Erythroblast (primary cell): Measurements from ENCODE around the gene ZNF319.

Experiments
- GATA1 ChIP-seq: IDR thresholded peaks from 2 replicates; pipeline ENCODE4 v1.6.1; 2011; ENCODE audit warnings: low read depth, mild to moderate bottlenecking, control low read depth, low read length, moderate library complexity
- POLR2A ChIP-seq: IDR thresholded peaks from 2 replicates; pipeline ENCODE4 v1.6.1; 2011; ENCODE audit warnings: mild to moderate bottlenecking, low read length

- no peak for TF ChIP-seq POLR2A
- no peak for TF ChIP-seq GATA1
Observed at GRCh38 chr16:58040945-58041627, 40.6 kb upstream of the ZNF319 start.
